ENCODE results near the gene CPAMD8. TPM values are rescaled to one million over a fixed set of nuclear protein-coding genes. Genes with fewer than 3 reads are reported as not detected.
A peak's percentile ranks its signal among the peaks of the same experiment; 100 is the strongest.
"Not testable (repeated sequence)": the region's sequence is repeated elsewhere in the genome, so short reads cannot be mapped to it uniquely, and the experiment has no call there.

CPAMD8 gene
- total RNA-seq, 1 experiment from 2014 or later = 0.34 TPM

GRCh38 chr19:16944626-16945363 lies 81.8 kb downstream of the CPAMD8 start:
- H3K4me1 ChIP-seq (replicated peaks) = no peaks in the 10 kb centered on the region
- H3K36me3 ChIP-seq = no peaks in the 10 kb centered on the region
- no peak overlapping the region for H3K27ac ChIP-seq
- H3K27me3 ChIP-seq (replicated peaks) = no peaks in the 10 kb centered on the region
- H3K4me3 ChIP-seq = no peak overlapping the region
- no peaks in the 10 kb centered on the region for H3K9me3 ChIP-seq (replicated peaks)
- peak in 1 of 2 experiments; percentile 24 for DNase-seq (ENCODE audit: low read depth in 1 of 2, low spot score in 2 of 2)

GRCh38 chr19:16943942-16944625 lies 82.5 kb downstream of the CPAMD8 start:
- Histone ChIP-seq H3K27me3 (replicated peaks) (no peaks in the 10 kb centered on the region), H3K4me1 (replicated peaks) (no peaks in the 10 kb centered on the region), H3K9me3 (replicated peaks) (no peaks in the 10 kb centered on the region), H3K4me3 (no peak overlapping the region), H3K36me3 (no peaks in the 10 kb centered on the region), H3K27ac (no peak overlapping the region)
- no peak for DNase-seq (ENCODE audit: low read depth in 1 of 2, low spot score in 2 of 2)

- not testable (repeated sequence) for H3K27me3 ChIP-seq (replicated peaks); H3K4me1 ChIP-seq (replicated peaks); H3K36me3 ChIP-seq; H3K27ac ChIP-seq; H3K9me3 ChIP-seq (replicated peaks); DNase-seq (ENCODE audit: low read depth in 1 of 2, low spot score in 2 of 2); H3K4me3 ChIP-seq
Measured at GRCh38 chr19:16943090-16943489, 83.5 kb downstream of the CPAMD8 start.

- Histone ChIP-seq H3K4me1 (replicated peaks) (no peaks in the 10 kb centered on the region), H3K27ac (no peak overlapping the region), H3K9me3 (replicated peaks) (no peaks in the 10 kb centered on the region), H3K27me3 (replicated peaks) (no peaks in the 10 kb centered on the region), H3K36me3 (no peaks in the 10 kb centered on the region), H3K4me3 (no peak overlapping the region)
- peak in 1 of 2 experiments; percentile 36 for DNase-seq (ENCODE audit: low read depth in 1 of 2, low spot score in 2 of 2)
Measured at GRCh38 chr19:16942583-16942982, 84.0 kb downstream of the CPAMD8 start.

GRCh38 chr19:16940626-16941025 lies 86.0 kb downstream of the CPAMD8 start:
- Histone ChIP-seq H3K27ac (no peak overlapping the region), H3K4me1 (replicated peaks) (no peaks in the 10 kb centered on the region), H3K27me3 (replicated peaks) (no peaks in the 10 kb centered on the region)

DNA sequence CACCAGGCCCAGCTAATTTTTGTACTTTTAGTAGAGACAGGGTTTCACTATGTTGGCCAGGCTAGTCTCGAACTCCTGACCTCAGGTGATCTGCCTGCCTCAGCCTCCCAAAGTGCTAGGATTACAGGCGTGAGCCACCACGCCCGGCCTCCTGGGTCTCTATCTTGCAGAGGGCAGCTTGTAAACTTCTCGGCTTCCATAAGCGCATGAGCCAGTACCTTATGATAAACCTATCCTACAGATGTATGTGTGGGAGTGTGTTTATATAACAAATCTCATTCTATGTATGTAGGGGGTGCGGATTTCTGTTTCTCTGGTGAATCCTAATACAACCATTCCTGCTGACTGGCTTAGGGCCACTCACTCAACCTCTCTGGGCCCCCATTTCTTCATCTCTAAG lies 86.5 kb downstream of the CPAMD8 start:
- not testable (repeated sequence) for H3K4me1 ChIP-seq (replicated peaks); H3K27ac ChIP-seq; H3K27me3 ChIP-seq (replicated peaks); H3K36me3 ChIP-seq; H3K4me3 ChIP-seq; H3K9me3 ChIP-seq (replicated peaks)
- peak in 1 of 2 experiments; percentile 12 for DNase-seq (ENCODE audit: low read depth in 1 of 2, low spot score in 2 of 2)

More at GRCh38 chr19:16940626-16941025, 86.0 kb downstream of the CPAMD8 start:
- Histone ChIP-seq H3K9me3 (replicated peaks) (no peaks in the 10 kb centered on the region), H3K36me3 (no peaks in the 10 kb centered on the region), H3K4me3 (no peak overlapping the region)
- DNase-seq (ENCODE audit: low read depth in 1 of 2, low spot score in 2 of 2) = peak in 1 of 2 experiments; percentile 17

DNA sequence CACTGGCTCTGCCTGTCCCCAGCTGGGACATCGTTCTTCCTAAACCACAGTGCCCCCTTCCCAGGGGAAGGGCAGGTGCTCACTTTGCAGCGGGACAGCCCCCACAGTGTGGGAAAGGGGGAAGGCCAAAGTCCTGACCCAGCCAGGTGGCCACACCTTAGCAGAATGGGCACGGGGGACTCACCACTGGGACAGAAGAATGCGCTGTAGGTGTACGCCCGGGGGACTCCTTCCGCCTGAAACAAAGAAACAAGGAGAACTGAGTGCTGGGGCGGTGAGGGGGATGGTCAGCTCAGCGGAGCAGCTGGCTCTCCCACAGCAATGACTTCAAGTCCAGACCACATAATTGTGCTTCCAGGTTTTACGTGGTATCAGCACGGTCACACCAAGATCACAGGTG lies 88.4 kb downstream of the CPAMD8 start:
- H3K27ac ChIP-seq = no peak overlapping the region
- no peaks in the 10 kb centered on the region for H3K4me1 ChIP-seq (replicated peaks)
- no peak overlapping the region for H3K4me3 ChIP-seq
- no peak for DNase-seq (ENCODE audit: low read depth in 1 of 2, low spot score in 2 of 2)
- H3K36me3 ChIP-seq = no peaks in the 10 kb centered on the region
- H3K27me3 ChIP-seq (replicated peaks) = no peaks in the 10 kb centered on the region
- H3K9me3 ChIP-seq (replicated peaks) = 0 out of 2 replicates have a peak, but pooled peaks cover 3% of the 10 kb centered on the region

- not testable (repeated sequence) for DNase-seq (ENCODE audit: low read depth in 1 of 2, low spot score in 2 of 2); H3K4me3 ChIP-seq; H3K36me3 ChIP-seq; H3K9me3 ChIP-seq (replicated peaks); H3K4me1 ChIP-seq (replicated peaks); H3K27me3 ChIP-seq (replicated peaks); H3K27ac ChIP-seq
Measured at GRCh38 chr19:16937796-16938195, 88.8 kb downstream of the CPAMD8 start.

GRCh38 chr19:16936901-16937300 lies 89.7 kb downstream of the CPAMD8 start:
- Histone ChIP-seq H3K4me1 (replicated peaks) (no peaks in the 10 kb centered on the region), H3K27ac (no peak overlapping the region), H3K4me3 (no peak overlapping the region), H3K9me3 (replicated peaks) (0 out of 2 replicates have a peak, but pooled peaks cover 3% of the 10 kb centered on the region), H3K27me3 (replicated peaks) (no peaks in the 10 kb centered on the region), H3K36me3 (no peaks in the 10 kb centered on the region)
- no peak for DNase-seq (ENCODE audit: low read depth in 1 of 2, low spot score in 2 of 2)

- Histone ChIP-seq H3K36me3 (no peaks in the 10 kb centered on the region), H3K4me3 (no peak overlapping the region), H3K27ac (no peak overlapping the region), H3K27me3 (replicated peaks) (no peaks in the 10 kb centered on the region), H3K9me3 (replicated peaks) (0 out of 2 replicates have a peak, but pooled peaks cover 3% of the 10 kb centered on the region), H3K4me1 (replicated peaks) (no peaks in the 10 kb centered on the region)
- no peak for DNase-seq (ENCODE audit: low read depth in 1 of 2, low spot score in 2 of 2)
Measured at GRCh38 chr19:16934489-16934888, 92.1 kb downstream of the CPAMD8 start.

- Histone ChIP-seq H3K4me1 (replicated peaks) (no peaks in the 10 kb centered on the region), H3K9me3 (replicated peaks) (0 out of 2 replicates have a peak, but pooled peaks cover 3% of the 10 kb centered on the region), H3K4me3 (no peak overlapping the region), H3K27me3 (replicated peaks) (no peaks in the 10 kb centered on the region), H3K27ac (no peak overlapping the region), H3K36me3 (no peaks in the 10 kb centered on the region)
- no peak for DNase-seq (ENCODE audit: low read depth in 1 of 2, low spot score in 2 of 2)
Measured at GRCh38 chr19:16931306-16931705, 95.3 kb downstream of the CPAMD8 start.

DNA sequence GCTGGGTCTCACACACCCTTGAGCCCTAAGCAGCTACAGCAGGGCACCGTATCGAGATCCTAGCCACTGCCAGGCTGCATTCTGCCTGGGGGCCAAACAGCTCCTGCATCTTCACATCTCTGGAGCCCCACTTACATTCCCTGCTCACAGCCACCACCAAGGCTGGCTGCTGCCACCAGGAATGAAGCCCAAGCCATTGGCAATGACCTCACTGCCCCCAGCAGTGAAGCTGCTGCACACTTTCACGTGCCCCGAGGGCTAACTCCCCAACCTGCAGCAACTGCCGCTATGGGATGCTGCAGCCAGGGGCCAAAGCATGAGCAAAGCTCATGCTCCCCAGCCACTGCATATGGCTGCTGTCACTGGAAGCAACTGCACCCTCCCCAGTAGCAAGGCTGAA lies 95.9 kb downstream of the CPAMD8 start:
- Histone ChIP-seq H3K4me3 (no peak overlapping the region), H3K27ac (no peak overlapping the region), H3K27me3 (replicated peaks) (no peaks in the 10 kb centered on the region), H3K36me3 (no peaks in the 10 kb centered on the region), H3K4me1 (replicated peaks) (no peaks in the 10 kb centered on the region), H3K9me3 (replicated peaks) (0 out of 2 replicates have a peak, but pooled peaks cover 3% of the 10 kb centered on the region)
- DNase-seq (ENCODE audit: low read depth in 1 of 2, low spot score in 2 of 2) = no peak

DNA sequence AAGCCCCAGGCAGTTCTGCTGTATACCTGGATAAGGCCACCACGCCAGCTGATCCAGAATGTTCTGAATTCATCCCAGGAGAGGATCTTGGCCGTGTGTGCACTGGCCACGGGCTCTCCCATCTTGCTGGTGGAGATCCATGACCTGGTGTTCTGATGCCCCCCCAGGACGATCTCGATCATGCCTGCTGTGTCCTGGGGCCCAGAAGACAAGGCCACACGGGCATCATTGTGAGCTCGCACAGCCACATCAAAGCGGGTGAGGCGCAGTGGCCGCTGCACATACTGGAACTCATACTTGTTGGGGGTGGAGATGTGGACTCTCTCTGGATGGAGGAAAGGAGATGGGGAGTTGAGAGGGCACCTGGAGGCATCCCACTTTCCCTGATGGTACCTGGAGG lies 97.7 kb downstream of the CPAMD8 start:
- H3K27me3 ChIP-seq (replicated peaks) = no peaks in the 10 kb centered on the region
- no peak overlapping the region for H3K4me3 ChIP-seq
- H3K36me3 ChIP-seq = no peaks in the 10 kb centered on the region
- no peaks in the 10 kb centered on the region for H3K4me1 ChIP-seq (replicated peaks)
- peaks cover 6% of the 10 kb centered on the region; the same call in 1 of the 2 replicates for H3K9me3 ChIP-seq (replicated peaks)
- DNase-seq (ENCODE audit: low read depth in 1 of 2, low spot score in 2 of 2) = no peak
- H3K27ac ChIP-seq = no peak overlapping the region

DNA sequence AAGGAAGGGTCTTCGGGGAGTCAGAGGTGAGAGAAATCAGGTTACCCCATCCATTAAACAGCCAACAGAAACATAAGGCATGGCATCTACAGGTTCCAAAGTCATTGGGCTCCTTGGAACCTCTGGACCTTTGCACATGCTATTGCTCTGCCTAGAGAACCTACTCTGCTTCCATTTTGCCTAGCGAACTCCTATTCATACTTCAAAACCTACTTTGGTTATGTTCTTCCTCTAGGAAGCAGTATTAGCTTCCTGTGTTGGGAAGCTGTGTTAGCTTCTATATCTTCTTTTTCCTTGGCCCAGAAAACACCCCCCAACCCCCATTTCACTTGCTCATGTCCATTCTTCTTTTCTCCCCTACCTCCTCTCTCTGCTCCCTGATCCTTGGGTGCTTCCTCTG lies 98.3 kb downstream of the CPAMD8 start:
- Histone ChIP-seq H3K9me3 (replicated peaks) (peaks cover 6% of the 10 kb centered on the region; the same call in 1 of the 2 replicates), H3K4me3 (no peak overlapping the region), H3K4me1 (replicated peaks) (no peaks in the 10 kb centered on the region), H3K27ac (no peak overlapping the region), H3K27me3 (replicated peaks) (no peaks in the 10 kb centered on the region), H3K36me3 (no peaks in the 10 kb centered on the region)
- DNase-seq (ENCODE audit: low read depth in 1 of 2, low spot score in 2 of 2) = no peak

All from SJSA1 (cell line).